ENCODE measurements around the gene EML4.
"Not testable (repeated sequence)": the region's sequence is repeated elsewhere in the genome, so short reads cannot be mapped to it uniquely, and the experiment has no call there.

The EML4 gene

GRCh38 chr2:42312106-42312505 is 143.0 kb downstream of the EML4 start:
- DNase-seq, result no peak

GRCh38 chr2:42314892-42315468 is 145.8 kb downstream of the EML4 start:
- DNase-seq, result no peak

DNA sequence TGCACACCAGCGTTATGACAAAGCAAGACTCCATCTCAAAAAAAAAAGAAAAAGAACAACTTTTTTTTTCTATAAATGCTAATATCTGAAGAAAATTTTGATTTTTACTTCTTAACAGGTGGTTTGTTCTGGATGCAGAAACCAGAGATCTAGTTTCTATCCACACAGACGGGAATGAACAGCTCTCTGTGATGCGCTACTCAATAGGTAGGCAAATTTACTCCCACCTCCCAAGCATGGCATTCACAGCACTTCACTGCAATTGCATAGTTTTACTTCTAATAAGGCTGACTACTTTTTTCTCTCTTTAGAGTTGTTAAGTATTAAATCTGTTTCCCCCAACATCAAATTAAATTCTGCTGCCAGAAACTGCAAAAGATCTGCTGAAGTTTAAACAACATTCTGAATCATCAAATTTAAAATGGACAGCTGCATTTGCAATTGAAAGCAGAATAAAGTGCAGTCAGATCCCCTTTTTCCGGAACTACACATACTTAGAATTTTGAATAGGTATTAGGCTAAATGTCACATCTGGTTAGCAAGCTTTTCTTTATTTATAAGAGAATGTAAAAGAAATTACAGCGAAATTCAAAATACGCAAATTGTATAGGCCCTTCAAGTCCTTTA is 146.8 kb downstream of the EML4 start:
- no peak for DNase-seq

DNA sequence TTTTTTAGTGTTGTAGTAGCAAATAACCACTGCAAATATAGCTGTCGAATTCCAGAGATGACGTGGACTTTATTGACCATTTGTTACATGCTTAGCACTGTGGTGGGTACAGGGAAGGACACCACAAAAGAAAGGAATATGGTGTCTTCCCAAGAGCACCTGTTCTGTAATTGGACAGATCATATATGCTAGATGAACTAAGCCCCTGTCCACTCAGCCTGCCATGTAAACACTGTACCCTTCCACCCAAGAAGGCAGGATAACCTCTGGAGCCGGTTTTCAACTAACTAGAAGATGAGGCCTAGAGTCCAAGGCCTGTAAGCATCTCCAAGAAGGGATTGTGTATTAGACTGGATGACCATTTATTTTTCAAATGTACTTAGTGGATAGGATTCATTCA is 147.8 kb downstream of the EML4 start:
- DNase-seq, result no peak

DNA sequence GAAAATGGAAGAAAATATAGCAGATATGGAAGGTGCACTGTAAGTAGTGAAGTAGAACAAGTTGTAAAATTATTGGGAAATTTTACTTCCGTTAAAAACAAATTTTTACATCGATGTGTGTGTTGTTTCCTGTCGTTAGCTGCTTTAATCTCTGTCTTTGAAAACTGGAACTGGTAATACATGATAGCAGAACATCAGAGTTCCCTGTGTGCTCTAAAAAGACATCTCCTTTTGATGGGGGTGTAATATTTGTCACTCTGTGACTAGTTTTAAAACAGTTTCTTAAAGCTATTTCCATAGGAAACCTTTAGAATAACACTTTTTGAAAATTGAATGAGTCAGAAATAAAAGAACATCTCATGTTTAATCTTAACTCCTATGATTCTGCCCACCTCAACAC is 148.3 kb downstream of the EML4 start:
- DNase-seq, result no peak

- no peak for DNase-seq
Measured at GRCh38 chr2:42317945-42318344, 148.8 kb downstream of the EML4 start.

DNA sequence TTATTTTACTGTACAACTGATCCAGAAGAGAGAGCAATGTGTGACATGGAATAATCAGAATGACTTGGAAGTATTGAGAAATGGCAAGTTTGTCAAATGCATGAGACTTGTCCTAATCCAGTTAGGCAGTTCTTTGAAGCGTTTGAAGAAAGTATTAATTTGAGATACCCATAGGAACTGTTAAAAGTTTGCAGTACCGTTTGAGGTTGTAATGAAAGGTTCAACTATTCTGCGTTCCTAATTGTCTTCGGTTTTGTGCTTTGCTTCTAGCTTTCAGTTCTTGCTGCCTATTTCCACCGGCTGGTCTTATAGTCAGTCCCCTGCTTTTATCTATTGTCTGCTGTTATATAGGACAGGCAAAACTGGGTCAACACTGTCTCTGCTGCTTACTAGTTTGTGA is 150.1 kb downstream of the EML4 start:
- DNase-seq, result no peak

DNA sequence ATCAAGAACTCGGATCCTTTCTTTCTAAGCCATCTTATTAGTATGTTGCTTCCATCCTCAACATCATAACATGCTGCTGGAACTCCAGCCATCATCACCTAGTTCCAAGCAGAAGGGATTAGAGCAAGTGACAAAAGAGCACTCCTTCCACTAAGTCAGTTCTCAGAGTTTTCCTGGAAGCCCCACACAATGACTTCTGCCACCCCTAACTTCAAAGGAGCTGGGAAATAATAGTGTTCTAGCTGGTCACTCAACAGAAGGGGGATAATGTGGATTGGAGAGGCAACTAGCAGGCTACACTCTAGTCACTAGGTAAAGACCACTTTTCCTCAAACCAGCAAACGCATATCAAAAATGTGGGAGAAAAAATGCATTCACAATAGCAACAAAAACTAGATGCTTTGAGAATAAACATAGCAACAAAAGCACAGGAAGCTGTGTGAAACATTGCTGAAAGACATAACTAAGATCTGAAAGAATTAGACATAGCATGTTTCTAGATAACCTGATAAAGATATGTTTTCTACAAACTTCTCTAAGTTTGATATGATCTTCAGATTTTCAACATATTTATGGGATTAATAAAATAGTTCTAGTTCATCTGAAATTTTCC is 152.4 kb downstream of the EML4 start:
- no peak for DNase-seq

DNA sequence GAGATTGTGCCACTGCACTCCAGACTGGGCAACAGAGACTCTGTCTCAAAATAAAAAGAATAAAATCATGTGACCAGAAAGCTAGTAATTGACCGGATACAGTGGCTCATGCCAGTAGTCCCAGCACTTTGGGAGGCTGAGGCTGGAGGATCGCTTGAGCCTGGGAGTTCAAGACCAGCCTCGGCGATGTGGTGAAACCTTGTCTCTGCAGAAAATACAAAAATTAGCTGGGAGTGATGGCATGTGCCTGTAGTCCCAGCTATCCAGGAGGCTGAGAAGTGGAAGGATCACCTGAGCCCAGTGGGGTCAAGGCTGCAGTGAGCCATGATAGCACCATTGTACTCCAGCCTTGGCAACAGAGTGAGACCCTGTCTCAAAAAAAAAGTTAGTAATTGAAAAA is 155.1 kb downstream of the EML4 start:
- no peak for DNase-seq

- DNase-seq, result no peak
Measured at GRCh38 chr2:42324949-42325348, 155.8 kb downstream of the EML4 start.

GRCh38 chr2:42325609-42326008 is 156.5 kb downstream of the EML4 start:
- no peak for DNase-seq

- DNase-seq, result no peak
Measured at GRCh38 chr2:42327125-42327524, 158.0 kb downstream of the EML4 start.

DNA sequence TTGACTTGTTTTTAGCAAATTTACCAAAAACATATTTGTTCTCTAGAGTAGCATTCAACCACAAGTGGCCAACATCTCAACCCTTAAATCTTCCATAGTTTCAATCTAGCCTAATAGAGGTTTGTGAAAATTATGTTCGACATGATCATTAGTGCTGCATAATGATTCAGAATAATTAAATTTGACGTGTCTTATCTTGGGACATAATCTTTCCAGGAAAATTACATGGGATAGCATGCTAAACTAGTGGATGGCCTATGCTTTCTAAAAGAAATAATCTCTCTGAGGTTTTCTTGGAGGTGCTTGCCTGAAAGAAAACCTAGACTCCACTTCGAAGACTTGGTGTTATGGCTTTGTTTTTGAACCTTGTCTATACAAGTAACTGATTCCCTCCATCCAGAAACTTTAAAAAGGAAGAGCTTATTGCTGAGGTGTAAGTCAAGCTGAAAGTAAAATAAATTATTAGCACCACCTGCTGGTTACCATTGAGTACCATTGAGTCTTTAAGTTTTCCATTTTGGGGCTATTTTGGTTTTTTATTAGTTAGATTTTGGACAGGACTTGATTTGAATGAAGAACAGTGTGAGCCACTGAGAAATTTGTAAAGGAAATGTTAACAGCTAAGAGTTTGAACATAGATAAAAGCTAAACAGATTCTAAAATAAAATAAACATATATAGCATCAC is 159.1 kb downstream of the EML4 start:
- DNase-seq, result no peak

- no peak for DNase-seq
Measured at GRCh38 chr2:42328923-42329322, 159.8 kb downstream of the EML4 start.

- DNase-seq, result no peak
Measured at GRCh38 chr2:42329736-42330135, 160.6 kb downstream of the EML4 start.

DNA sequence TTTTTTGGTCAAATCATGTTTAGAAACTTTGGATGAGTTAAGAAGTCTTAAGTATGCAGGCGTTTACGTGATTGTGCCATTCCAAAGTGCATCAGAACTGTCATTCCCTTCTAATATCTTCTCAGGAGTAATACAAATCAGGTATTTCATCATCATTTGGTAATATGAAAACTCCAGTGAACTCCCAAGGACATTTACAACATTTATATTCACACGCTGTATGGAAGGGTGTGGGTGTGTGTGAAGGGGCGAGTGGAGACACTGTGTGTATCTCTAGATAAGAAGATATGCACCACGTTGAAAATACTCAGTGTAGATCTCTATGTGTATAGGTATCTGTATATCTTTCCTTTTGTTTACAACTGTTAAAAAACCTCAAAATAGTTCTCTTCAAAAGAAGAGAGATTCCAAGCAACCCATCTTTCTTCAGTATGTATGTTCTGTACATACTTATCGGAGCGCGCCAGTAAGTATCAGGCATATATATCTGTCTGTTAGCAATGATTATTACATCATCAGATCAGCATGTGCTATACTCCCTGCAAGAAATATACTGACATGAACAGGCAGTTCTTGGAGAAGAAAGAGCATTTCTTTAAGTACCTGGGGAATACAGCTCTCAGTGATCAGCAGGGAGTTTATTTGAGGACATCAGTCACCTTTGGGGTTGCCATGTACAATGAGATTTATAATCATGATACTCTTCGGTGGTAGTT is 162.6 kb downstream of the EML4 start:
- DNase-seq, result no peak

DNA sequence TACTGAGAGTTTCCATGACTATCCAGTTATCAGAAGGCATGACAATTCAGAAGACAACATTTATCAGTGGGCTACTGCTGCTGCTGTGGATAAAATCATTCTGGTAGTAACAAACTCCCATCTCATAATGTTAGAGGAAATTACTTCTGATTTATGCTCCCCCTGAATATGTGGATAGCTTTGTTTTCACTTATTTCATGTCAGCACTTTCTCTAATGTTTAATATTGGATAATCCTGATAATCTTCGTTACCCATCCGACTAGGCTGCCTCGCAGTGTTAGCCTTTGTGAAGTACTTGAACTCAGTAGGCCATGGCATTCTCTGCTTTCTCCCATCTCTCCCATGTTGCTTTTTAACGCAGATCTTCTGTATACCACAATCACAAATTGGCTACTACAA is 163.4 kb downstream of the EML4 start:
- no peak for DNase-seq

DNA sequence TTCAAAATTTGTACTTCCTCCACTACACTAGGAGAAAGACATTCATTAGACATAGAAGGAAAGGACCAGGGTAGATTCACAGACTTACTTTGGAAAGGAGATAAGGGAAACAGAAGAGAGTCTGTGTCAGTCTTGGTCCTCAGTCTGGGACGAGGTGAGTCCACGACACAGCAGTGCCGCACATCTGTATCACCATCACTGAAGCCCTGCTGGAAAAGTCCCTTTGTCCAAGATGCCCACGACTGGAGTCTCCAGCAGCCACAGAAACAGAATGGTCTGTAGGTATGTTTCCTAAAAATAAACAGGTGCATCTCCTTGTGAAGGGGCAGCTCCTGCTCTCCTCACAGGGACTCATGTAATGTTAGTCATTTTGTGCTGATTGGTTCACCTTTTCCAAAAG is 164.4 kb downstream of the EML4 start:
- no peak for DNase-seq

- DNase-seq, result no peak
Measured at GRCh38 chr2:42334220-42334619, 165.1 kb downstream of the EML4 start.

DNA sequence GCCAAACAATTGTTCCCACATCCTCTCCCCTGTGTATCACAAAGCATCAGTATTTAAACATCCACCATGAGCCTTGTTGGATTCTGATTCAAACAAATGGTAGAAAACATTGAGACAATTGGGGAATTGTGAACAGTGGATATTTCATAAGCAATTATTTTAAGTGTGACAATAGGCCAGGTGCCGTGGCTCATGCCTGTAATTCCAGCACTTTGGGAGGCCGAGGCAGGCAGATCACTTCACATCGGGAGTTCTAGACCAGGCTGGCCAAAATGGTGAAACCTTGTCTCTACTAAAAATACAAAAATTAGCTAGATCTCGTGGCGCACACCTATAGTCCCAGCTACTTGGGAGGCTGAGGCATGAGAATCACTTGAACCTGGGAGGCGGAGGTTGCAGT is 165.7 kb downstream of the EML4 start:
- not testable (repeated sequence) for DNase-seq

- no peak for DNase-seq
Measured at GRCh38 chr2:42335514-42336104, 166.5 kb downstream of the EML4 start.

- no peak for DNase-seq
Measured at GRCh38 chr2:42336361-42336965, 167.3 kb downstream of the EML4 start.

- no peak for DNase-seq
Measured at GRCh38 chr2:42337356-42337820, 168.2 kb downstream of the EML4 start.

Measured in stimulated activated CD4-positive, alpha-beta T cell treated with anti-CD3 and anti-CD28 coated beads, Interleukin-2, amount 100 ng/mL, for 24 hours (primary cell).